GM19023 (cell line): ENCODE data around the gene CLCN6.

Experiments used
- ATAC-seq: cut with Tn5 transposase; IDR thresholded peaks from one replicate; pipeline ENCODE4 v1.9.1; 2021; ENCODE audit warnings: mild to moderate bottlenecking, moderate library complexity; ENCODE audit not compliant: unreplicated experiment

Gene CLCN6

DNA sequence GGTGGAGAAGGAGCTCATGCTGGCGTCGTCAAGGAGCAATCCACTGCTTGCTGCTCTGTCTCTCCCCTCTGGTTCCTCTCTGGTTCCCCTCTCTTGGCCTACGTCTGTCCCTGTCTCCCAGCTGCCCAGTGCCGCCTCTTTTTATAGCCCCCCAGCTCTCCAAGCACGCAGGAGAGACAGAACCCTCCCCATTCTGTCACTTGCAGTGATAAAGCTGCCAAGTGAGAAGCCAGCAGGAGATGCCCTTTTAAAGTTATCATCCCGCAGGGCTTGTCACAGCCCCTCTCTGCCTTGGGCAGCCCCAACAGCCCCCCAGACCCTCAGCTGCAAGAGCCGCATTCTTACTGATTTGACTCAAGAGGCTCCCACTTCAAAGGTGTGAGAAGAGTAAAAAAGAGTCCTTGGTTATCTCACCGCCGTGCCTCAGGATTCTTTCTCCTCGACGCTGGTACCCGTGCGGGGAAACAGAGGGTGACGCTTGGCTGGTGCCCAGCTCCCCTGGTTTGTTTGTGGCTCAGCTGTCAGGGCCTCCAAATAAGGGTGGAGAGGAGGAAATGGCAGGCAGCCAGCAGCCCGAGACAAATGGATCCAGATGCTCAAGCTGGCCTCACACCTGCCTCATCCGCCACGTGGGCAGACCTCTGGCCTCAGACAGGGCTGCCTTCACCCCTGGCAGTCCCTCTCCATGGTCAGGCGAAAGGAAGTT lies 41.8 kb downstream of the CLCN6 start, which contains the start of gene NPPA:
Gene NPPA (minus strand): TSS at position 117 of the 706 bp plus-strand sequence. CDS start 99 bp downstream, at position 18.
- ATAC-seq, result no peak

DNA sequence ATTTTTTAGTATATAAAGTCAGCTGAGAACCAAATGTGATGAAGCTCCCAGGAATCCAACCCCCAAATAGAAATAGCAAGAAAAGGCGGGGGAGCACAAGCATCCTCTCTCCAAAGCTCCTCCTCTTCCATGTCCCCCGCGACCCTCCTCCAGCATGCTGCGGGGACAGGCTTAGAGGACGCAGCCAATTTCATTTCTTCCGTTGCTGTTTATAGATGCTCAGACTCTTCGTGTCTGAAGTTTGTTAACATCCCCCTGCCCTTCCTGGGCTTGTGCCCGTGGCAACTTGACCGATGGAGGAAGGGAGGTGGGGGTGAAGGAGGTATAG lies 42.3 kb downstream of the CLCN6 start:
- ATAC-seq, result no peak

- ATAC-seq, result no peak
Measured at GRCh38 chr1:11850156-11850555, 44.2 kb downstream of the CLCN6 start.

DNA sequence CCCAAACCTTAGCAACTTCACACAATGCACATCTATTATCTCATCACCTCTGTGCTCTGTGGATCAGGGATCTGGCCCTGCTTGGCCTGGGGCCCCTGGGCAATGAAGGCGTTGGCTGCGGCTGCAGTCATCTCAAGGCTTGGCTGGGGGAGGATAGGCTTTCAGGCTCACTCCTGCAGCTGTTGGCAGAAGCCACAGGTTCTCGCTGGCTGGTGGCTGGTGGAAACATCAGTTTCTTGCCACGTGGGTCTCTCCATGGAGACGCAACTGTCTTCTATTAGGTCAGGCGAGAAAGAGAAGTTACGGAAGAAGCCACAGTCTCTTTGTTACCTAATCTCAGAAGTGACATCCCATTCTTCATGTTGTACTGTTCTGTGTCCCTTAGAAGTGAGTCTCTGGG lies 45.2 kb downstream of the CLCN6 start:
- ATAC-seq, result no peak

- no peak for ATAC-seq
Measured at GRCh38 chr1:11854519-11854918, 48.5 kb downstream of the CLCN6 start.

DNA sequence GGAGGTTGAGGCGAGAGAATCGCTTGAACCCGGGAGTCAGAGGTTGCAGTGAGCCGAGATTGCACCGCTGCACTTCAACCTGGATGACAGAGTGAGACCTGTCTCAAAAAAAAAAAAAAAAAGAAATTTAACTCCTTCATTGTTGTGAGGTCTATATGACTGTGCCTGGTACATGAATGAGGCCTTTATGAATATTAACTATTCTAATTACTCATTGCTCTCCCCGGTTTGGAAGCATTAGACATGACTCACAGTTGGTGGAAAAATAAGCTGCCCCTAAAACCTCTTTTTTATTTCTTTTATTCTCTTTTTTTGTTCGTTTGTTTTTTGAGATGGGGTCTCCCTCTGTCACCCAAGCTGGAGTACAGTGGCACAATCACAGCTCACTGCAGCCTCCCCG lies 49.4 kb downstream of the CLCN6 start:
- ATAC-seq, result no peak

- no peak for ATAC-seq
Measured at GRCh38 chr1:11856698-11857097, 50.7 kb downstream of the CLCN6 start.

GRCh38 chr1:11857164-11857851 lies 51.3 kb downstream of the CLCN6 start:
- ATAC-seq, result no peak

DNA sequence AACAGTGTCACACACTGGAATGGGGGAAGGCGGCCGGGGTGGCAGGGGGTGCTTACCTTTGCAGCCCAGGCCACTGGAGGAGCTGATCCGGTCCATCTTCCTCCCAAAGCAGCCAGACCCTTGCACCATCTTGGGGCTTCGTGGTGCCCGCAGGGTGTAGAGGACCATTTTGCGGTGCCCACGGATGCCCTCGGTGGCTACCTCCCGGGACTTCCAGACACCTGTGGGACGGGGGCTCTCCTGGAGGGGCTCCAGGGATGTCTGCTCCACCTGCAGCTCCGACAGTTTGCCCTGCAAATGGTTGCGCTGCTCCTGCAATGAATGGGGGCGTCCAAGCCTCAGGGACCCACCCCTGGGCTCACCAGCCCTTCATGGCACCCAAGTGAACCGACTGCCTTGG lies 52.2 kb downstream of the CLCN6 start:
- ATAC-seq, result no peak

DNA sequence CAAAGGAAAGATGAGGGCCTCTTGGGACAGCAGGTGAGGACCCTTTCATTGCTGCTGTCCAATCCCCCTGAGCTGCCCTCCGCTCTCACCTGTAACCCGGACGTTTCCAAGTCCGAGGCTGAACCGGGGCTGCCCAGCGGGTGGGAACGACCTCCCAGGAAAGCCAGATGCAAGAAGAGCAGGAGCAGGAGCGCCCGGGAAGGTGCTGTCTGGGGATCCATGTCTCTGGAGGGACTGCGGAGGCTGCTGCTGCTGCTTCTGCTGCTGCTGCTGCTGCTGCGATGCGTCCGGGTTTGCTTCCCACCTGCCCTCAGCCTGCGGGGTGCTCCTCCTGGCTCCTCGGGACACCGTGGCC lies 52.6 kb downstream of the CLCN6 start, which contains the start of gene NPPB:
Gene NPPB (minus strand): TSS at position 333 of the 355 bp plus-strand sequence. CDS start 112 bp downstream, at position 221.
- no peak for ATAC-seq

- no peak for ATAC-seq
Measured at GRCh38 chr1:11858968-11859871, 53.2 kb downstream of the CLCN6 start.

GRCh38 chr1:11860083-11860482 lies 54.1 kb downstream of the CLCN6 start:
- no peak for ATAC-seq

DNA sequence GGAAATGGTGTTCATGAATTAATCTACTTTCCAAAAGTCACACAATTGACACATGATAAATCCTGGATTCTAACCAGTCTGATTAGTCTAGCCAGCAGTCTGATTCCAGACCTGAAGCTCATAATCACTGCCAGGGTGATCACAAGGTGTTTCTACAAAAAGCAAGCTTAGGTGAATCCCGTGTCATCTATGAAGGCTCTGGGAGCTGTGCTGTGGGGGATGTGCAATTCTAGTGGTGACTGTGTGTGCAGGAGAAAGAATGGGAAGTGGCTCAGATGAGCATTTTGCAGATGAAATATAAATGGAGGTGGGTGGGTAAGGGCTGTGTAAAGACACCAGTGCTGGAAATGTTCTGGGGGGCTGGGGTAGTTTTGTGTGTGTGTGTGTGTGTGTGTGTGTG lies 54.6 kb downstream of the CLCN6 start:
- no peak for ATAC-seq

DNA sequence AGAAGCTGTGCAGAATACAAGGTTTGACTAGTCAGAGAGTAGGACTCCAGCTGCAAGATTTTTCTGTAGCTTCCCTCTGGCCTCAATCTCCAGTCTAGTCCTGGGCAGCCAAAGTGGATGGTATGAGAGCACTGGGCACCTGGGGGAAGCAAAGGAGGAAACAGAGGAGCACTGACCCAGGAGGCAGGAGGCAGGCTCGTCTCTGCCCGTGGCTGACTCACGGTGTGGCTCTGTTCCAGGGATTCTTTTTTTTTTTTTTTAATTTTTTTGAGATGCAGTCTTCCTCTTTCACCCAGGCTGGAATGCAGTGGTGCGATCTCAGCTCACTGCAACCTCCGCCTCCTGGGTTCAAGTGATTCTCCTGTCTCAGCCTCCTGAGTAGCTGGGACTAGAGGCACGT lies 56.9 kb downstream of the CLCN6 start:
- ATAC-seq, result no peak

DNA sequence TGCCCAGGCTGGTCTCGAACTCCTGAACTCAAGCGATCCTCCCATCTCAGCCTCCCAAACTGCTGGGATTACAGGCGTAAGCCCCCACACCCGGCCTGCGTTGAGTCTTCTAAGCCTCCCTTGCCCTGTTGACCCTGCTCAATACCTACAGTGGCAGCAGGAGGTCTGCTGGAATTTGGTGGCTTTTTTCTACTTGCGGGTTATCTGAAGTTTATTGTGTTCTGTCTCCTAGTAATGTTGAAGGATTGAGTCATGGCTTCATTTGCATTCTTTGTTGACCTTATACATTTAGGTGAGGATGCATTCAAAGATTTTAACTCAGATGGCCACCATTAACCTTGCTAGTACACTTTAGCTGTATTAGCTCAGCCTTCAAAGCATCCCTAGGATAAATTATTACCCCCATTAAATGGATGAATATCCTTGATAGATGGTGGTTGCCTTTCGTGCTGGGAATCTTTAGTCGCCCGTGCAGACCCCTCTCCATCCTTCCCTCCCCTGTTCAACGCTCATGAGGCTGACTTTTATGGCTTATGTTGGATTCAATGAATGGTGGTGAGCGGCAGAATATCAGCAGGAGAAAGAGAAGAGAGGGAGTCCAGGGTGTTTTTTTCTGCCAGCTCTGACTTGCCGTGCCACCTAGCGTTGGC lies 62.5 kb downstream of the CLCN6 start:
- no peak for ATAC-seq

DNA sequence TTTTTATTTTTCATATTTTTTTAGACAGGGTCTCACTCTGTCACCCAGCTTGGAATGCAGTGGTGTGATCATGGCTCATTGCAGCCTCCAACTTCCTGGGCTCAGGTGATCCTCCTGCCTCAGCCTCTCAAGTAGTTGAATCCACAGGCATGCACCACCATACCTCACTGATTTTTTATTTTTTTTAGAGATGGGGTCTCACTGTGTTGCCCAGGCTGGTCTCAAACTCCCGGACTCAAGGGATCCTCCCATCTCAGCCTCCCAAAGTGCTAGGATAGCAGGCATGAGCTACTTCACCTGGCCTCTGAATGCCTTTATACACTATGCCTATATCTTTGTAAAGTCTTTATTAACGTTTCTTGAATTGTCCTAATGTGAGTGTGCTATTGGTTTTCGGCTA lies 63.1 kb downstream of the CLCN6 start:
- ATAC-seq, result no peak

GRCh38 chr1:11869650-11870207 lies 63.7 kb downstream of the CLCN6 start:
- ATAC-seq, result no peak

DNA sequence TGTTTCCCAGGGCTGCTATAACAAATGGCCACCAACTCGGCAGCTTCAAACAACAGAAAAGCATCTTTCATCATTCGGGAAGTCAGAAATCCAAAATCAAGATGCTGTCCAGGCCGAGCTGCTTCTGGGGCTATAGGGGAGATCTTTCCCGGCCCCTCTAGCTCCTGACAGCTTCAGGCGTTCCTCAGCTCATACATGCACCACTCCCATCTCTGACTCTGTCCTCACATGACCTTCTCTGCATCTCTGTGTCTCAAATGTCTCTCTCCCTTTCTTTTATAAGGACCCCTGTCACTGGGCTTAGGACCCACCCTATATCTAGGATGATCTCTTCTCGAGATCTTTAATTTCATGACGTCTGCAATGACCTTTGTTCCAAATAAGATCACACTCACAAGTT lies 66.6 kb downstream of the CLCN6 start:
- ATAC-seq, result no peak

DNA sequence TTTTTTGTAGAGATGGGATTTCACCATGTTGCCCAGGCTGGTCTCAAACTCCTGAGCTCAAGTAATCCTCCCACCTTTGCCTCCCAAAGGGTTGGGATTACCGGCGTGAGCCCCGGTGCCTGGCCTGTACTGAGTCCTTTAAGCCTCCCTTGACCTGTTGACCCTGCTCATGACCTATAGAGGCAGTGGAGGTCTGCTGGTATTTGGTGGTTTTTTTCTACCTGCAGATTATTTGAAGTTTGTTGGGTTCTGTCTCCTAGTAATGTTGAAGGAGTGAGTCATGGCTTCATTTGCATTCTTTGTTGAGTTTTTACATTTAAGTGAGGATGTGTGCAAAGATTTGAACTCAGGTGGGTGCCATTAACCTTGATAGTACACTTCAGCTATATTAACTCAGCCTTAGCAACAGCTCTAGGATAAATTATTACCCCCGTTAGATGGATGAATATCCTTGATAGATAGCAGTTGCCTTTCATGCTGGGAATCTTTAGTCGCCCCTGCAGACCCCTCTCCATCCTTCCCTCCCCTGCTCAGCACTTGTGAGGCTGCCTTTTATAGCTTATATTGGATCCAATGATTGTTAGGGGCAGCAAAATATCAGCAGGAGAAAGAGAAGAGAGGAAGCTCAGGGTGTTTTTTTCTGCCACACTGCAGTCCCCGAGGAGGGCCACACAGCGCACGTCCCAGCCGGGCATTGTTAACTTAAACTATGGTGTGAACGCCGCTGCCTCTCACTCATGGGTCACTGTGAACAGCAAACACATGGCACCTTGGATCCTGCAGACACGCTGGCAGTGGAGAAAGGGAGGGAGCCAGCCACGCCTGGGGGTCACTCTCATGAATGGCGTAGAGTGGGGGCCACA lies 67.6 kb downstream of the CLCN6 start:
- no peak for ATAC-seq

- ATAC-seq, result no peak
Measured at GRCh38 chr1:11874258-11874562, 68.2 kb downstream of the CLCN6 start.
